DOHH2 (cell line): ENCODE results near the gene CCBE1.

Experiments used
- EZH2phosphoT487 ChIP-seq: fragments of 200-600 bp; sonication (generic); IDR thresholded peaks from 2 replicates; pipeline ENCODE4 v1.6.1; 2017; ENCODE audit warnings: borderline replicate concordance, mild to moderate bottlenecking, antibody characterized with exemption, low read length, moderate library complexity, mixed read lengths
- TF ChIP-seq, protein P1 (sequence below): fragments of 200-600 bp; sonication (generic); IDR thresholded peaks from one replicate; pipeline ENCODE4 v1.5.1; 2014; ENCODE audit warnings: antibody characterized with exemption, mild to moderate bottlenecking, low read depth, low read length; ENCODE audit not compliant: poor library complexity, severe bottlenecking

DNA sequence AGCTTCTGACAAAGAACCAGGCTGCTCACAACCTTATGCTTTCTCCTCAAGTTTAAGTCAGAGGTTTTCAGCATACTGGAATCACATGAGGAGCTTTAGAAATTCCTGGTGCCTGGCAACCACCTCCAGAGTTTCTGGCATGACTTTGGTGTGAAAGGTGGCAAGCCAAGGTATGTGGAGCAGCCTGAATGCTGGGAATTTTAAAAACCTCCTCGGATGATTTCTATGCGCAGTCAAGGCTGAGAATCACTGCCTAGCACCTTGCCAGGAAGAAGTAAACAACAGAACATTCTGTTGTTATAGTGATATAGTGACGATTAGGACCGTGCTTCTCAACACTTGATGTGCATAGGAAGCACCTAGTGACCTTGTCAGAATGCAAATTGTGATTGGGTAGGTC lies 11.7 kb downstream of the CCBE1 start:
- TF ChIP-seq, protein P1, sequence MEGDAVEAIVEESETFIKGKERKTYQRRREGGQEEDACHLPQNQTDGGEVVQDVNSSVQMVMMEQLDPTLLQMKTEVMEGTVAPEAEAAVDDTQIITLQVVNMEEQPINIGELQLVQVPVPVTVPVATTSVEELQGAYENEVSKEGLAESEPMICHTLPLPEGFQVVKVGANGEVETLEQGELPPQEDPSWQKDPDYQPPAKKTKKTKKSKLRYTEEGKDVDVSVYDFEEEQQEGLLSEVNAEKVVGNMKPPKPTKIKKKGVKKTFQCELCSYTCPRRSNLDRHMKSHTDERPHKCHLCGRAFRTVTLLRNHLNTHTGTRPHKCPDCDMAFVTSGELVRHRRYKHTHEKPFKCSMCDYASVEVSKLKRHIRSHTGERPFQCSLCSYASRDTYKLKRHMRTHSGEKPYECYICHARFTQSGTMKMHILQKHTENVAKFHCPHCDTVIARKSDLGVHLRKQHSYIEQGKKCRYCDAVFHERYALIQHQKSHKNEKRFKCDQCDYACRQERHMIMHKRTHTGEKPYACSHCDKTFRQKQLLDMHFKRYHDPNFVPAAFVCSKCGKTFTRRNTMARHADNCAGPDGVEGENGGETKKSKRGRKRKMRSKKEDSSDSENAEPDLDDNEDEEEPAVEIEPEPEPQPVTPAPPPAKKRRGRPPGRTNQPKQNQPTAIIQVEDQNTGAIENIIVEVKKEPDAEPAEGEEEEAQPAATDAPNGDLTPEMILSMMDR, result no peak
- TF ChIP-seq EZH2phosphoT487, result no peak
